ENCODE measurements around the gene JUNB.

DNA sequence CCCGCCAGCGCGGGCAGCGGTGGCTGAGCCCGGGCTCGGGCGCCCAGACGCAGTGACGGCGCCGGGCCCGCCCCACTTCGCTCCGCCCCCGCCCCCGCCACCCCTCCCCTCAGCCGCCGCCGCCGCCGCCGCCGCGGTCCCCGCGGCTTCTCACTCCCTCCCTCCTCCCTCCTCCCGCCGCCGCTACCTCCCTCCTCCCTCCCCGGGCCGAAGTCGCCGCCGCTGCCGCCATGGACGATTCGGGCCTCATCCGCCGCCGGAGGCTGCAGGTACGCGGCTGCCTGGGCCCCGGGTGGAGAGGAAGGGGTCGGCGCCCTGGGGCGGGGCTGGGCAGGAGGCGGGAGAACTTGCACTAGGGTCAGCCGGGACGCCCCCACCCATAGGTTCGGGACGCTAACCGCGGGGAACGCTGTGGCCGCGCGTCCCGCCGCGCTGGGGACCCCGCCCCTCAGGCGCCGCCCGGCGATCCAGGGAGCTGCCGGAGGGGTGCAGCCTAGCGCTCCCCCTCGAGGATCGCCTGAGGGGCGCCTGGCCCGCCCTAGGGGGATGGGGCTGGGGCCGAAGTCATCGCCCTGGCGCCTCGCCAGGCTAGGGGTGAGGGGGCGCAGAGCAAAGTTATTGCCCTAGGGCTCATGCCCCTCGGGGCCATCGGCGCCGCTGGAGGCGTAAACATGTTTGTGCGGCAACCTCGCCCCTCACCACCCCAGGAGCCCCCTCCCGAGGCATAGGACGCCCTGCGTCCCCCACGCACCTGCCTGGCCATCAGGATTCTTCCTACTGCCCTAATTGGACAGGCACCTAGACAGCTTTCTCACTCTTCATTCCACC lies 42.7 kb downstream of the JUNB start:
- TF ChIP-seq, protein P1, sequence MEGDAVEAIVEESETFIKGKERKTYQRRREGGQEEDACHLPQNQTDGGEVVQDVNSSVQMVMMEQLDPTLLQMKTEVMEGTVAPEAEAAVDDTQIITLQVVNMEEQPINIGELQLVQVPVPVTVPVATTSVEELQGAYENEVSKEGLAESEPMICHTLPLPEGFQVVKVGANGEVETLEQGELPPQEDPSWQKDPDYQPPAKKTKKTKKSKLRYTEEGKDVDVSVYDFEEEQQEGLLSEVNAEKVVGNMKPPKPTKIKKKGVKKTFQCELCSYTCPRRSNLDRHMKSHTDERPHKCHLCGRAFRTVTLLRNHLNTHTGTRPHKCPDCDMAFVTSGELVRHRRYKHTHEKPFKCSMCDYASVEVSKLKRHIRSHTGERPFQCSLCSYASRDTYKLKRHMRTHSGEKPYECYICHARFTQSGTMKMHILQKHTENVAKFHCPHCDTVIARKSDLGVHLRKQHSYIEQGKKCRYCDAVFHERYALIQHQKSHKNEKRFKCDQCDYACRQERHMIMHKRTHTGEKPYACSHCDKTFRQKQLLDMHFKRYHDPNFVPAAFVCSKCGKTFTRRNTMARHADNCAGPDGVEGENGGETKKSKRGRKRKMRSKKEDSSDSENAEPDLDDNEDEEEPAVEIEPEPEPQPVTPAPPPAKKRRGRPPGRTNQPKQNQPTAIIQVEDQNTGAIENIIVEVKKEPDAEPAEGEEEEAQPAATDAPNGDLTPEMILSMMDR (IDR thresholded peaks at IDR 0.05), result no peak
- TF ChIP-seq POLR2A (IDR thresholded peaks at IDR 0.05), result no peak

All from heart left ventricle (tissue), 13 donors.